SK-N-SH treated with all-trans-retinoic acid at 6 μM for 48 hours (cell line): ENCODE measurements around the gene MRPS27.
A peak's percentile ranks its signal among the peaks of the same experiment; 100 is the strongest.

Experiments
- ATAC-seq: fragments of 200-7000 bp; cut with Tn5 transposase; 3 replicates; pipeline ENCODE4 v1.9.1; 2020; ENCODE audit warnings: mild to moderate bottlenecking, moderate library complexity
- ARNTL ChIP-seq: fragments of 450-650 bp; formaldehyde crosslinking; IDR thresholded peaks from 2 replicates; pipeline ENCODE4 v1.5.0; 2020; ENCODE audit warnings: low read depth, mild to moderate bottlenecking, moderate library complexity, borderline replicate concordance
- BACH2 ChIP-seq: fragments of 250-450 bp; sonication (Bioruptor Pico); IDR thresholded peaks from 2 replicates; pipeline ENCODE4 v1.9.0; 2021; ENCODE audit warnings: mild to moderate bottlenecking, borderline replicate concordance
- CREB5 ChIP-seq: fragments of 250-450 bp; sonication (Bioruptor Pico); IDR thresholded peaks from 2 replicates; pipeline ENCODE4 v1.5.1; 2020; ENCODE audit warnings: low read depth, mild to moderate bottlenecking, moderate library complexity
- CSRNP3 ChIP-seq: fragments of 250-450 bp; sonication (Bioruptor Pico); IDR thresholded peaks from 2 replicates; pipeline ENCODE4 v1.5.1; 2021; ENCODE audit warnings: mild to moderate bottlenecking, moderate library complexity
- GLIS3 ChIP-seq: fragments of 250-450 bp; sonication (Bioruptor Pico); IDR thresholded peaks from 2 replicates; pipeline ENCODE4 v1.5.0; 2020; ENCODE audit warnings: mild to moderate bottlenecking, moderate library complexity
- ISL1 ChIP-seq: fragments of 250-450 bp; sonication (Bioruptor Pico); IDR thresholded peaks from 2 replicates; pipeline ENCODE4 v2.1.2; 2022; ENCODE audit warnings: mild to moderate bottlenecking, moderate library complexity
- OSR1 ChIP-seq: fragments of 250-450 bp; sonication (Bioruptor Pico); IDR thresholded peaks from 2 replicates; pipeline ENCODE4 v1.8.0; 2022; ENCODE audit warnings: moderate library complexity, mild to moderate bottlenecking, inconsistent platforms
- POU6F1 ChIP-seq: fragments of 250-450 bp; sonication (Bioruptor Pico); IDR thresholded peaks from 2 replicates; pipeline ENCODE4 v1.8.0; 2021; ENCODE audit warnings: low read depth, mild to moderate bottlenecking, moderate library complexity, borderline replicate concordance
- PPARA ChIP-seq: fragments of 250-450 bp; sonication (Bioruptor Pico); IDR thresholded peaks from 2 replicates; pipeline ENCODE4 v1.5.0; 2020; ENCODE audit warnings: mild to moderate bottlenecking, borderline replicate concordance
- SNAI2 ChIP-seq: fragments of 250-450 bp; sonication (Bioruptor Pico); IDR thresholded peaks from 2 replicates; pipeline ENCODE4 v1.5.0; 2020; ENCODE audit warnings: mild to moderate bottlenecking, moderate library complexity
- TCF4 ChIP-seq: fragments of 250-450 bp; sonication (Bioruptor Pico); IDR thresholded peaks from 2 replicates; pipeline ENCODE4 v1.8.0; 2021; ENCODE audit warnings: mild to moderate bottlenecking, moderate library complexity, borderline replicate concordance
- TOX ChIP-seq: fragments of 250-450 bp; sonication (Bioruptor Pico); IDR thresholded peaks from 2 replicates; pipeline ENCODE4 v1.8.0; 2021; ENCODE audit warnings: mild to moderate bottlenecking, moderate library complexity, borderline replicate concordance
- TSHZ2 ChIP-seq: fragments of 250-450 bp; sonication (Bioruptor Pico); IDR thresholded peaks from 2 replicates; pipeline ENCODE4 v1.5.0; 2020; ENCODE audit warnings: mild to moderate bottlenecking, moderate library complexity
- ZFP3 ChIP-seq: fragments of 250-450 bp; sonication (Bioruptor Pico); IDR thresholded peaks from 2 replicates; pipeline ENCODE4 v1.5.0; 2020; ENCODE audit warnings: mild to moderate bottlenecking, moderate library complexity
- ZFP30 ChIP-seq: fragments of 450-650 bp; formaldehyde crosslinking; IDR thresholded peaks from 2 replicates; pipeline ENCODE4 v1.5.0; 2022; ENCODE audit warnings: mild to moderate bottlenecking, moderate library complexity
- ZNF565 ChIP-seq: fragments of 450-650 bp; formaldehyde crosslinking; conservative IDR thresholded peaks from 2 replicates; pipeline ENCODE4 v1.5.0; 2020; ENCODE audit warnings: low read depth, mild to moderate bottlenecking, moderate library complexity
- ZNF70 ChIP-seq: fragments of 450-650 bp; formaldehyde crosslinking; IDR thresholded peaks from 2 replicates; pipeline ENCODE4 v1.5.0; 2020; ENCODE audit warnings: mild to moderate bottlenecking, moderate library complexity

MRPS27 gene

GRCh38 chr5:72313141-72313540, 6.9 kb downstream of the MRPS27 start (continued):
- TF ChIP-seq CSRNP3 (CRISPR knock-in tag): no peak

GRCh38 chr5:72308853-72309191, 11.2 kb downstream of the MRPS27 start:
- ATAC-seq: no peak
- no peak for TF ChIP-seq TSHZ2 (CRISPR knock-in tag)
- no peak for TF ChIP-seq OSR1
- no peak for TF ChIP-seq TCF4
- TF ChIP-seq ZFP30 (CRISPR knock-in tag): no peak
- TF ChIP-seq PPARA (CRISPR knock-in tag): no peak
- TF ChIP-seq CREB5: no peak
- no peak for TF ChIP-seq GLIS3
- no peak for TF ChIP-seq ISL1
- TF ChIP-seq ZFP3: no peak
- TF ChIP-seq SNAI2 (CRISPR knock-in tag): no peak
- TF ChIP-seq ARNTL: no peak
- no peak for TF ChIP-seq CSRNP3 (CRISPR knock-in tag)
- TF ChIP-seq POU6F1 (CRISPR knock-in tag): no peak
- TF ChIP-seq TOX (CRISPR knock-in tag): no peak
- no peak for TF ChIP-seq BACH2 (CRISPR knock-in tag)

- no peak for TF ChIP-seq ZFP30 (CRISPR knock-in tag)
- 0 out of 2 replicates have a peak, but pooled peaks have one; percentile 50 for TF ChIP-seq ZFP3
- TF ChIP-seq ZNF565: no peak
- TF ChIP-seq, all 23 proteins: peak for 1
- ATAC-seq: peak; percentile 99
These were observed 11.8 kb downstream of the MRPS27 start for GRCh38 chr5:72307968-72308852.

- no peak for TF ChIP-seq ZNF70 (CRISPR knock-in tag)
- no peak for TF ChIP-seq ZNF565
- no peak for TF ChIP-seq CSRNP3 (CRISPR knock-in tag)
- ATAC-seq: no peak
These were observed 12.5 kb downstream of the MRPS27 start for GRCh38 chr5:72307573-72307967.
